GM21381 (cell line): ENCODE data around the gene PDE8B.

Experiments
- ATAC-seq: cut with Tn5 transposase; IDR thresholded peaks from one replicate; pipeline ENCODE4 v1.9.1; 2021; ENCODE audit warnings: mild to moderate bottlenecking, moderate library complexity; ENCODE audit not compliant: unreplicated experiment

Gene PDE8B

GRCh38 chr5:77394064-77394715, 183.7 kb downstream of the PDE8B start:
- no peak for ATAC-seq

GRCh38 chr5:77396017-77396416, 185.5 kb downstream of the PDE8B start:
- ATAC-seq, result no peak

DNA sequence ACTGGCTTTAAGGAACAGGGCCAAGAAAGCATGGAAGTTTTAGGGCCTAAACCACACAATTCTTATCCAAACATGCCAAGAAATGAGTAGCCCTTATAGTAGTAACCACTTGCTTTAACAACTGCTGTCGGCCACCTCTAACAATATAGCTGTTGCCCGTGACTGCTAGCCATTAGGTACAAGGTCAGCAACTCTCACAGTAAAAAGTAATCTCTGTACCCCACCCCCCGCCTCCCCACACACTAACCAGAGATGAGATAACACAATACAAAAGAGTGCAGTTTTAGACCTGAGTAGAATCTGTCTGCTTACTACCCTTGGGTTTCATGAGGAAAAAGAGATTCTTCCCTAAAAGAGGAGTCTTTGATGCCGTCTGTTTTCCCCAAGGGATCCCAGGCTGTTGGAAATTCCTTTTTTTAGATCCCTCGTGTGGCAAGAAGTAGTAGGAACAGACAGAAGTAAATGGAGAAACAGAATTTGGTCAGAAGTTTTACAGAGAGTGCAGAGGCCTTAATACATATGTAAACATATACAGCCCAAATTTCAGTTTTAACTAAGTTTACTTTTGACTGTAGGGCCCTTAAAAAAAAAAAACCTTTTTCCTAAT, 187.3 kb downstream of the PDE8B start:
- no peak for ATAC-seq

DNA sequence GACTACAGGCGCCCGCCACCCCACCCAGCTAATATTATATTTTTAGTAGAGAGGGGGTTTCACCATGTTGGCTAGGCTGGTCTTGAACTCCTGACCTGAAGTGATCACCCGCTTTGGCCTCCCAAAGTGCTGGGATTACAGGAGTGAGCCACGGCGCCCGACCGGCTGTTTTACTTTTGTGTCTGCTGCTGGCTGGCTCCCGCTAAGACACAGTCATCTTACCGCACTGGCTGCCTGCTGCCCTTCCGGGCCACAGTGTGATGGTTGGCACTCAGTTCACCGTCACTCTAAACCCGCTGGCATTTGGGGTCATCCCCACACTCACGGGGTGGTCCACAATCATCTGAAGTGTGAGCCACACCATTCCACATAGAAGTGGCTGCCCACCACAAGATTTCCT, 188.0 kb downstream of the PDE8B start:
- no peak for ATAC-seq

GRCh38 chr5:77398896-77399295, 188.4 kb downstream of the PDE8B start:
- ATAC-seq, result no peak

- no peak for ATAC-seq
Measured at GRCh38 chr5:77400645-77401044, 190.2 kb downstream of the PDE8B start.

GRCh38 chr5:77402796-77403195, 192.3 kb downstream of the PDE8B start:
- ATAC-seq, result no peak

GRCh38 chr5:77407152-77407551, 196.7 kb downstream of the PDE8B start:
- no peak for ATAC-seq

DNA sequence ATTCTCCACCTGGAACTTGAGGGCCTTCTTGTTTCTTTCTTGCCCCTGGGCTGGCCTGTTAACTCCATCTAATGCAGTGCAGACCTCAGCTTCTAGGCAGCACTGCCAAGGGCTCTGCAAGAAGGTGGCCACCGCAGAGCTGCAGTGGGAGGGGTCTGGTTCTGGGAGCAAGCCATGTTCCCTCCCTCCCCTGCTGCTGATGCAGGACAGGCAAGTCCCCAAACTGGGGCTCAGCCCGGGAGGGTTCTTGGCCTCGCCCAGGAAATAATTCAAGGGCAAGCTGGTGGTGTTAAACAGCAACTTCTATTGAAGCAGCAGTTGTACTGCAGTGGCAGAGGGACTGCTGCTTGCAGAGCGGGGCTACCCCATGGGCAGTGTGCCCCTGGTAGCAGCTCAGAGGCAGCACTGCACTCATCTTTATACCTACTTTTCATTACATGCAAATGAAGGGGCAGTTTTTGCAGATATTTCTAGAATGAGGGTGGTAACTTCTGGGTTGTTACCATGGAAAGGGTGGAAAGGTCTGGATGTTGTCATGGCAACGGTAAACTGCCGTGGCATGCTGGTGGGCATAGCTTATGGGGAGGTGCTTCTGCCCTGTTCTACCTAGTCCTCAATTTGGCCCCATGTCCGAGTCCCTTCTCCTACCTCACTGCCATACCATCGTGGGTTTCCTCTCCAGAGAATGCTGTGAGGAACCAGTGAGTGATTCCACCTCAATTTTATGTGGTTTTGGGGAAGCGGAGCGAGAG, 199.6 kb downstream of the PDE8B start:
- no peak for ATAC-seq

- ATAC-seq, result no peak
Measured at GRCh38 chr5:77413049-77413448, 202.6 kb downstream of the PDE8B start.

GRCh38 chr5:77418162-77418561, 207.7 kb downstream of the PDE8B start:
- no peak for ATAC-seq

GRCh38 chr5:77418601-77419581, 208.4 kb downstream of the PDE8B start:
- no peak for ATAC-seq

DNA sequence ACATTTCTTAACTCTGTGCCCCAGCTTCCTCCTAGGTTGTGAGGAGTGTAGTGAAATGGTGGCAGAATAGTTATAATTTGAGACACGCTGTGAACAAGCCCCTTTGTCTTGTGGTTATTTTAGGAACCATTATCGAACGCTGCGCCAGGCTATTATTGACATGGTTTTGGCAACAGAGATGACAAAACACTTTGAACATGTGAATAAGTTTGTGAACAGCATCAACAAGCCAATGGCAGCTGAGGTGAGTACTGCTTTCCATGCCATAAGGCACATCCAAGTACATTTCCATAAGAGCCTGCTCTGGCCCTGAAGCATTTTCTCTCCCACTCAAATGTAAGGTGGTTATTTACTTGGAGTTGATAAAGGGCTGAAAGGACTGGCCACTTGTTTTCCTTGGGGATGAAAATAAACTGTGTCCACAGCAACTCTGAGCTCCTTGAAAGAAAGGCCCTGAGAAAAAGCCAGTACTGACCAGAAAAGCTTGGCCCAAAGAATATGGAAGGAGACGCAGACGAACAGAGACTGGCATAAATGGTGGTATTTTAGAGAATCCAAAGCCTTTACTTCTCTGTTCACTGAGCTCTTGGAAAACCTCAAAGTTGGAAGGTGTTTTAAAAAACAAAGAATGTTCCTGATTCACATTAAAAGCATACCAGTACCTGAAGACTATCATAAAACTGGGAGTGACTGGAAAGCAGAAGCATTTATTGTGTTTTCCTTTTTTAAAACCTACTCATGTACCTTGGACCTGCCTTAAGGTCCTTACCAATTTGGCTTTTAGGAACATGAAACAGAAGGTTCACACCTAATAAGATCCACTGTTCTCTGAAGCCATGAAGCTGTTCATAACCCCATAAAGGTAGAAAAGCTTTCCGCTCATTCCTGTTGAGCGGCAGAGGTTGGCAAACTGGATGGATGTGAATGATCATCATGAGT, 209.4 kb downstream of the PDE8B start:
- ATAC-seq, result no peak

- ATAC-seq, result no peak
Measured at GRCh38 chr5:77420940-77421339, 210.5 kb downstream of the PDE8B start.

DNA sequence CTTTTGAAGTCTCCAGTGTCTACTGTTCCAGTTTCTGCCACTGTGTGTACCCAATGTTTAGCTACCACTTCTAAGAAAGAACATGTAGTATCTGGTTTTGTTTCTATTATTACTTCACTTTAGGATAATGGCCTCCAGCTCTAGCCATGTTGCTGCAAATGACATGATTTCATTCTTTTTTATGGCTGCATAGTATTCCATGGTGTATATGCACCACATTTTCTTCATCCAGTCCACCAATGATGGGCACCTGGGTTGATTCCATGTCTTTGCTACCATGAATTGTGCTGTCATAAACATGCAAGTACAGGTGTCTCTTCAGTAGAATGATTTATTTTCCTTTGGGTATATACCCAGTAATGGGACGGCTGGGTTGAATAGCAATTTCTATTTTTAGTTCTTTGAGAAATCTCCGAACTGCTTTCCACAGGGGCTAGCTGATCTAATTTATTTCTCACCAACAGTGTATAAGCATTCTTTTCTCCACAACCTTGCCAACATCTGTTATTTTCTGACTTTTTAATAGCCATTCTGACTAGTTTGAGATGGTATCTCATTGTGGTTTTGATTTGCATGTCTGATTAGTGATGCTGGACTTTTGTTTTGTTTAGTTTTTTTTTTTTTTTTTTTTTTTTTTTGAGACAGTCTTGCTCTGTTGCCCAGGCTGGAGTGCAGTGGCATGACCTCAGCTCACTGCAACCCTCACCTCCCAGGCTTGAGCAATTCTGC, 212.7 kb downstream of the PDE8B start:
- no peak for ATAC-seq

DNA sequence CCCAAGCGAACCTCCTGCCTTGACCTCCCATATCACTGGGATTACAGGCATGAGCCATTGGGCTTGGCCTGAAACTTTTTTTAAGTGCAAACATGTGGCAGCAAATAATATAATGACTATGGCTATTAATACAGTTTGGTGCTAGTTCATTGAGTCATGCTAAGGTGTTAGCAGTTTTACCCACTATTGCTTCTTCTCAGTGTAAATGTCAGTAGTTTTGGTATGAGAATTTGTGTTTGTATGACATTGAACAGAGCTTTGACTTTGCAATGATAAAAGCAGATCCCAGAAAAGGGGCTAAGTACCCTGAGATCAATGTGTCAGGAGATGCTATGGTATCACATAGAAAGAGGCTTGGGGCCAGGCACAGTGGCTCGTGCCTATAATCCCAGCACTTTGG, 214.4 kb downstream of the PDE8B start:
- no peak for ATAC-seq

GRCh38 chr5:77425420-77425819, 214.9 kb downstream of the PDE8B start:
- no peak for ATAC-seq

GRCh38 chr5:77425998-77426659, 215.6 kb downstream of the PDE8B start:
- no peak for ATAC-seq

DNA sequence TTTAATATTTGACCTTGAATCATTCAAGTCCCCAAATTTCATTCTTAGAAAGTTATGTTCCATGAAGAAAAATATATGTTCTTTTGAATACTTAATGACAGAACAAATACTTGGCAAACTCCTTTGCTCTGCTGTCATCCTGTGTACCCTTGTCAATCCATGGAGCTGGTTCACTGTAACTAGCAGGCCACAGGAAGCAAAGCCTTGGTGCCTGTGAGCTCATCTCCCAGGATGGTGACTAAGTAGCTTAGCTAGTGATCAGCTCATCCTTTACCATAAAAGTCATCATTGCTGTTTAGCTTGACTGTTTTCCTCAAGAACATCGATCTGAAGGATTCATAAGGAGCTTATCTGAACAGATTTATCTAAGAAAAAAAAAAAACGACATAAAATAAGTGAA, 216.2 kb downstream of the PDE8B start:
- no peak for ATAC-seq
